Breast epithelium (tissue), 4 donors: ENCODE results near the gene BCL2L1. TPM values are rescaled to one million over a fixed set of nuclear protein-coding genes. Genes with fewer than 3 reads are reported as not detected.

ENCODE experiments used
- DNase-seq, 2 donors: peaks; one replicate each; pipeline ENCODE4 v3.0.0-alpha.2; 2019; ENCODE audit warnings: low spot score in 2 of 2
- H3K27ac ChIP-seq, 2 donors: fragments of 200-600 bp; sonication (generic) in 1 of 2; one replicate each; pipeline ENCODE4 v1.5.1; 2016 to 2019; ENCODE audit warnings: mild to moderate bottlenecking in 1 of 2
- H3K27me3 ChIP-seq, 2 donors: fragments of 200-600 bp; sonication (generic) in 1 of 2; one replicate each; pipeline versions ENCODE4 v1.5.1 to v1.6.0; 2017 to 2019; ENCODE audit warnings: control low read depth in 1 of 2, mild to moderate bottlenecking in 1 of 2
- H3K36me3 ChIP-seq: fragments of 200-600 bp; one replicate; pipeline ENCODE4 v1.5.1; 2019
- H3K4me1 ChIP-seq, 2 donors: fragments of 200-600 bp; sonication (generic); one replicate each; pipeline ENCODE4 v1.5.1; 2016 to 2019; ENCODE audit warnings: control low read depth in 1 of 2
- H3K4me3 ChIP-seq, 3 donors: fragments of 200-600 bp; sonication (generic); 1 replicate in 2 of 3; 2 replicates in 1 of 3; pipeline ENCODE4 v1.5.1; 2016 to 2019; ENCODE audit warnings: mild to moderate bottlenecking in 3 of 3, moderate library complexity in 2 of 3
- H3K9me3 ChIP-seq, 2 donors: fragments of 200-600 bp; sonication (generic) in 1 of 2; one replicate each; pipeline ENCODE4 v1.5.1; 2016 to 2019; ENCODE audit warnings: control low read depth in 1 of 2
- CTCF ChIP-seq, 3 donors: fragments of 450-650 bp; IDR thresholded peaks; one replicate each; pipeline ENCODE4 v1.5.1; 2016 to 2017; ENCODE audit warnings: antibody characterized with exemption in 3 of 3, mild to moderate bottlenecking in 3 of 3, moderate library complexity in 3 of 3
- POLR2A ChIP-seq: fragments of 450-650 bp; IDR thresholded peaks from one replicate; pipeline ENCODE4 v1.6.1; 2016; ENCODE audit warnings: antibody characterized with exemption, mild to moderate bottlenecking, moderate library complexity
- POLR2AphosphoS5 ChIP-seq, 3 donors: sonication (generic); formaldehyde crosslinking; IDR thresholded peaks; one replicate each; pipeline ENCODE4 v1.6.1; 2017; ENCODE audit warnings: antibody characterized with exemption in 3 of 3
- intact Hi-C: fragments of 100-400 bp; cut with DNase I; formaldehyde crosslinking; loops from one replicate; pipeline ENCODE4 v1.15.1; 2023; ENCODE audit warnings: low total_unique reads
- total RNA-seq, 3 donors: library from RNA; depleted of rRNA; stranded (reverse); fragments of >200 nt; gene quantifications; one replicate each; pipeline ENCODE4 v1.1.0, GENCODE V29; 2016

BCL2L1 gene
- 100 to 1,000 TPM in 2 of 3 donors, 10 to 100 TPM in 1; 95.1 to 124 (median 117) TPM for total RNA-seq

- peaks cover 0 to 17% of the 10 kb centered on the region in 2 donors for H3K4me1 ChIP-seq
- H3K4me3 ChIP-seq = peak within 1 kb of the TSS; percentile 63 to 83 (median 73)
- no peaks in the 10 kb centered on the region for H3K36me3 ChIP-seq
- intact Hi-C loops = no loop called here
- no peaks in the 10 kb centered on the region for H3K27me3 ChIP-seq
- peak; percentile 89 for DNase-seq
- no peaks in the 10 kb centered on the region for H3K9me3 ChIP-seq
- peak within 1 kb of the TSS; percentile 100 for H3K27ac ChIP-seq
- peak; percentile 82 for TF ChIP-seq POLR2A
- TF ChIP-seq POLR2AphosphoS5 (IDR thresholded peaks at IDR 0.05) = peak; percentile 75 to 87 (median 76)
- peak; percentile 89 to 99 (median 98) for TF ChIP-seq CTCF (IDR thresholded peaks at IDR 0.05)
Observed at GRCh38 chr20:31722257-31723068, at the start of gene BCL2L1. BCL2L1 (minus strand) TSS chr20:31722868; CDS start chr20:31722218, 650 bp downstream.

GRCh38 chr20:31770243-31770642 lies 47.6 kb upstream of the BCL2L1 start:
- no peak for DNase-seq
- intact Hi-C loops = no loop called here
- no peaks in the 10 kb centered on the region for H3K9me3 ChIP-seq
- H3K27ac ChIP-seq = no peak overlapping the region
- peak overlapping the region in 1 of 3 donors; percentile 28 for H3K4me3 ChIP-seq
- no peaks in the 10 kb centered on the region for H3K4me1 ChIP-seq
- TF ChIP-seq POLR2AphosphoS5 (IDR thresholded peaks at IDR 0.05) (no peak), POLR2A (no peak), CTCF (IDR thresholded peaks at IDR 0.05) (no peak)
- no peaks in the 10 kb centered on the region for H3K27me3 ChIP-seq
- no peaks in the 10 kb centered on the region for H3K36me3 ChIP-seq

GRCh38 chr20:31769681-31770080 lies 47.0 kb upstream of the BCL2L1 start:
- Histone ChIP-seq H3K36me3 (no peaks in the 10 kb centered on the region), H3K4me1 (no peaks in the 10 kb centered on the region), H3K27ac (no peak overlapping the region), H3K27me3 (no peaks in the 10 kb centered on the region), H3K9me3 (no peaks in the 10 kb centered on the region), H3K4me3 (no peak overlapping the region)
- no peak for DNase-seq
- intact Hi-C loops = no loop called here
- TF ChIP-seq POLR2A = no peak
- no peak for TF ChIP-seq POLR2AphosphoS5 (IDR thresholded peaks at IDR 0.05)
- no peak for TF ChIP-seq CTCF (IDR thresholded peaks at IDR 0.05)

- DNase-seq = no peak
- intact Hi-C loops = no loop called here
Observed at GRCh38 chr20:31767805-31768204, 45.1 kb upstream of the BCL2L1 start.

More at GRCh38 chr20:31767805-31768204, 45.1 kb upstream of the BCL2L1 start:
- Histone ChIP-seq H3K27me3 (no peaks in the 10 kb centered on the region), H3K27ac (no peak overlapping the region), H3K36me3 (no peaks in the 10 kb centered on the region), H3K4me1 (no peaks in the 10 kb centered on the region), H3K9me3 (no peaks in the 10 kb centered on the region), H3K4me3 (no peak overlapping the region)
- TF ChIP-seq POLR2A = no peak
- TF ChIP-seq POLR2AphosphoS5 (IDR thresholded peaks at IDR 0.05) = no peak
- no peak for TF ChIP-seq CTCF (IDR thresholded peaks at IDR 0.05)
